ENCODE data around the gene GSPT1.

DNA sequence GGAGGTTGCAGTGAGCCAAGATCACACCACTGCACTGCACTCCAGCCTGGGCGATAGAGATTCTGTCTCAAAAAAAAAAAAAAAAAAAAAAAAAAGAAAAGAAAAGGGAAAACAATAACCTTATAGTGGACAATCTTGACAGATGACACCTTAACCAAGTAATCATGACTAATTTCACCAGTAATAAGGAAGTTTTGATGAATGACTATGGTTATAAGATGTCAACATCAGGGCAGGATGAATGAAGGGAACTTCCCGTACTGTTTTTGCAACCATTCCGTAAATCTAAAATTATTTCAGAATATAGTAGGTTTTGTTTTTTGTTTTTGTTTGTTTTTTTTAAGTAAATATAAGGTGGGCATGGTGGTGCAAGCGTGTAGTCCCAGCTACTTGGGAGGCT lies 23.0 kb downstream of the GSPT1 start:
- TF ChIP-seq, protein P1, sequence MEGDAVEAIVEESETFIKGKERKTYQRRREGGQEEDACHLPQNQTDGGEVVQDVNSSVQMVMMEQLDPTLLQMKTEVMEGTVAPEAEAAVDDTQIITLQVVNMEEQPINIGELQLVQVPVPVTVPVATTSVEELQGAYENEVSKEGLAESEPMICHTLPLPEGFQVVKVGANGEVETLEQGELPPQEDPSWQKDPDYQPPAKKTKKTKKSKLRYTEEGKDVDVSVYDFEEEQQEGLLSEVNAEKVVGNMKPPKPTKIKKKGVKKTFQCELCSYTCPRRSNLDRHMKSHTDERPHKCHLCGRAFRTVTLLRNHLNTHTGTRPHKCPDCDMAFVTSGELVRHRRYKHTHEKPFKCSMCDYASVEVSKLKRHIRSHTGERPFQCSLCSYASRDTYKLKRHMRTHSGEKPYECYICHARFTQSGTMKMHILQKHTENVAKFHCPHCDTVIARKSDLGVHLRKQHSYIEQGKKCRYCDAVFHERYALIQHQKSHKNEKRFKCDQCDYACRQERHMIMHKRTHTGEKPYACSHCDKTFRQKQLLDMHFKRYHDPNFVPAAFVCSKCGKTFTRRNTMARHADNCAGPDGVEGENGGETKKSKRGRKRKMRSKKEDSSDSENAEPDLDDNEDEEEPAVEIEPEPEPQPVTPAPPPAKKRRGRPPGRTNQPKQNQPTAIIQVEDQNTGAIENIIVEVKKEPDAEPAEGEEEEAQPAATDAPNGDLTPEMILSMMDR (IDR thresholded peaks at IDR 0.05), result no peak
- TF ChIP-seq POLR2A (IDR thresholded peaks at IDR 0.05), result no peak

All from body of pancreas (tissue), 4 donors.